AG04450 (cell line): ENCODE measurements around the gene CEP83. TPM values are rescaled to one million over a fixed set of nuclear protein-coding genes. Genes with fewer than 3 reads are reported as not detected.

ENCODE experiments used
- CTCF ChIA-PET: fragments of 300-600, 350-600 bp; formaldehyde crosslinking; extraction: SDS; loops from one replicate; lab custom pipeline; 2022; ENCODE audit warnings: antibody characterized with exemption, inconsistent platforms; lab: Charles Lee
- POLR2A ChIA-PET: fragments of 350-600 bp; formaldehyde crosslinking; extraction: SDS; loops from one replicate; lab custom pipeline; 2021; ENCODE audit warnings: antibody characterized with exemption, inconsistent platforms; lab: Yijun Ruan, JAX
- DNase-seq: peaks from one replicate; pipeline ENCODE4 v3.0.0-alpha.2; 2011; ENCODE audit warnings: low read depth, low spot score
- H3K27ac ChIP-seq: one replicate; pipeline ENCODE4 v1.5.1; 2012; ENCODE audit warnings: low read depth, low read length, control low read depth
- H3K27me3 ChIP-seq: one replicate; pipeline ENCODE4 v1.6.0; 2012; ENCODE audit warnings: low read length; ENCODE audit not compliant: control insufficient read depth, insufficient read depth
- H3K4me3 ChIP-seq: 2 replicates; pipeline ENCODE4 v1.5.1; 2011; ENCODE audit warnings: mild to moderate bottlenecking, low read depth, low read length, control low read depth
- H3K9me3 ChIP-seq: 2 replicates; pipeline ENCODE4 v1.5.1; 2012; ENCODE audit warnings: low read length; ENCODE audit not compliant: control insufficient read depth, insufficient read depth
- polyA plus RNA-seq: library from polyadenylated mRNA; depleted of rRNA; stranded (reverse); fragments of >200 nt; gene quantifications from 2 replicates; pipeline ENCODE4 v1.2.3, GENCODE V29; 2011
- TF ChIP-seq, protein P1 (sequence below): IDR thresholded peaks from 2 replicates; pipeline ENCODE4 v1.5.1; 2011; ENCODE audit warnings: low read depth, low read length, control low read depth, inconsistent platforms

CEP83 gene
- polyA plus RNA-seq, 1 experiment, result 10.0 TPM

- Histone ChIP-seq H3K27ac (no peak overlapping the region), H3K9me3 (no peaks in the 10 kb centered on the region; the same call in 1 of the 2 replicates), H3K4me3 (no peak overlapping the region), H3K27me3 (no peaks in the 10 kb centered on the region)
- no peak for DNase-seq
- POLR2A ChIA-PET, result no interaction called here
- CTCF ChIA-PET, result no interaction called here
- TF ChIP-seq, protein P1, sequence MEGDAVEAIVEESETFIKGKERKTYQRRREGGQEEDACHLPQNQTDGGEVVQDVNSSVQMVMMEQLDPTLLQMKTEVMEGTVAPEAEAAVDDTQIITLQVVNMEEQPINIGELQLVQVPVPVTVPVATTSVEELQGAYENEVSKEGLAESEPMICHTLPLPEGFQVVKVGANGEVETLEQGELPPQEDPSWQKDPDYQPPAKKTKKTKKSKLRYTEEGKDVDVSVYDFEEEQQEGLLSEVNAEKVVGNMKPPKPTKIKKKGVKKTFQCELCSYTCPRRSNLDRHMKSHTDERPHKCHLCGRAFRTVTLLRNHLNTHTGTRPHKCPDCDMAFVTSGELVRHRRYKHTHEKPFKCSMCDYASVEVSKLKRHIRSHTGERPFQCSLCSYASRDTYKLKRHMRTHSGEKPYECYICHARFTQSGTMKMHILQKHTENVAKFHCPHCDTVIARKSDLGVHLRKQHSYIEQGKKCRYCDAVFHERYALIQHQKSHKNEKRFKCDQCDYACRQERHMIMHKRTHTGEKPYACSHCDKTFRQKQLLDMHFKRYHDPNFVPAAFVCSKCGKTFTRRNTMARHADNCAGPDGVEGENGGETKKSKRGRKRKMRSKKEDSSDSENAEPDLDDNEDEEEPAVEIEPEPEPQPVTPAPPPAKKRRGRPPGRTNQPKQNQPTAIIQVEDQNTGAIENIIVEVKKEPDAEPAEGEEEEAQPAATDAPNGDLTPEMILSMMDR, result no peak
These were observed 73.2 kb downstream of the CEP83 start for GRCh38 chr12:94386422-94386821.

GRCh38 chr12:94384030-94384429 is 75.6 kb downstream of the CEP83 start:
- H3K9me3 ChIP-seq, result no peaks in the 10 kb centered on the region; the same call in 1 of the 2 replicates
- H3K27me3 ChIP-seq, result no peaks in the 10 kb centered on the region
- TF ChIP-seq, protein P1, result no peak
- no peak for DNase-seq
- no peak overlapping the region for H3K4me3 ChIP-seq
- POLR2A ChIA-PET, result no interaction called here
- CTCF ChIA-PET, result interaction anchor here (0.6 kb wide), 1 partner anchor 39 kb away, joined by 5 read pairs; no protein-coding TSS in a partner anchor
- H3K27ac ChIP-seq, result no peak overlapping the region

DNA sequence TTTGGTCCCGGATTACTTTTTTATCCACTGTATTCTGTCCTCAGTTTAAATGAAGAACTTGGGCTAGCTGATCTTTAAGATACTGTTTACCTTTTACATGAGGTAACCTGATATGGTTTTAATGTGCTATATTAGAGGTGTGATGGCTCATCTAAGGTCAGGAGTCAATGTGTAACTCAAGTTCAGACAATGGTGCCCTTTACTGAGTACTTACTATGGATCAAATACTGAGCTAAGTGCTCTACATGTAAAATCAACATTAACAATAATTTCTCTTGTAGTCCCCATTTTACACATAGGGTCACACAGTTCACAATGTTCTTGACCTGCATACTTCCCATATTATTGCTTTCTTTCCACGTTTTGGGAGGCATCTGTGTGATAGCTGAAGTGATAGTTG is 79.2 kb downstream of the CEP83 start:
- TF ChIP-seq, protein P1, result no peak
- DNase-seq, result no peak
- Histone ChIP-seq H3K27ac (no peak overlapping the region), H3K9me3 (no peaks in the 10 kb centered on the region; the same call in 1 of the 2 replicates), H3K4me3 (no peak overlapping the region), H3K27me3 (no peaks in the 10 kb centered on the region)
- CTCF ChIA-PET, result no interaction called here
- POLR2A ChIA-PET, result no interaction called here

DNA sequence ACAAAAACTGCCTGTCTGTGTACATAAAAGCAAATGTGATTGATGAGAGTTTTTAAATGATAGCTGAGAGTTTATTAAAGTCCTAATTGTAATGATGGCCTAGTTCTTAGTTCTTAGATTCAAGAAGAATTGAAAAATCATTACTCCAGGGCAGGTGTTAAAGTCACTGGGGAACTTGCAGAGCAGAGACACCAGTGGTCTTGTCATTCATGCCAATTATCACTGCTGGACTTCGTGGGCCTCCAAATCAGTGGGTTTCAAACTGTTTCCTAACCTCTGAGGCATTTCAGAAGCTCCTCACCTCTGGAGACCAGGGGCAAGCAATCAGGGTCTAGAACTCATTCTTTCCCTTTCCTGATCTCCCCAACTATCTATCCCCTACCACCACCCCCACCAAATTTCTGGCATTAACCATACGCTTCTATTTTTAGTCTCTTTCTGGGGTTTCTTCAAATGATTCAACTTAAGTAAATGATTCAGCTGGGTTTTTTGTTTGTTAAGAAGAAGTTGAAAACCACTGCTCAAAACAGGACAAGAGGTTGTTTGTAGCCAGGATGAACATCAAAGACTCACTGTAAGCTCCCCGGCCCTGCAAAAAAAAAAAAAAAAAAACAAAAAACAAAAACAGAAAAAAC is 80.1 kb downstream of the CEP83 start:
- no peaks in the 10 kb centered on the region for H3K27me3 ChIP-seq
- TF ChIP-seq, protein P1, result no peak
- ChIA-PET CTCF (no interaction called here), POLR2A (no interaction called here)
- no peak overlapping the region for H3K27ac ChIP-seq
- H3K4me3 ChIP-seq, result no peak overlapping the region
- H3K9me3 ChIP-seq, result no peaks in the 10 kb centered on the region
- DNase-seq, result no peak

DNA sequence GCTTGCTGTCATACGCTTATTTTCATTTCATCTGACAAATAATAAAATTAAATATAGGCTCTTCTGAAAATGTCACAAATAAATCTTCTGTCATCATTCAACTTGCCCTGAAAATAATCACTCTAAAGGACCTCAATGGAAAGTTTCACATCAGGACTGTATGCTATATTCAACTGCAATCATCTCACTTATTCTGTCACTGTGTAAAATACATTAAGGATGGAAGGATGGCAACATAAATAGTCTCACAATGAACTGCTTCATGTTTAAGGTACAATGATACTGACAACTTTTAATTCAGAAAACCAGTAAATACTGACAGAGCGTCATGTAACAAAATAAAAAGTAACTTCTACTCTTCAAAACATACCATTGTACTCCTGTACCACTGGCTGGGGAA is 82.1 kb downstream of the CEP83 start:
- ChIA-PET POLR2A (no interaction called here), CTCF (no interaction called here)
- TF ChIP-seq, protein P1, result no peak
- Histone ChIP-seq H3K27ac (no peak overlapping the region), H3K27me3 (no peaks in the 10 kb centered on the region), H3K9me3 (no peaks in the 10 kb centered on the region), H3K4me3 (no peak overlapping the region)
- no peak for DNase-seq
